Neural progenitor cell (in vitro differentiated cells): ENCODE measurements around the gene KCNAB1. TPM values are rescaled to one million over a fixed set of nuclear protein-coding genes. Genes with fewer than 3 reads are reported as not detected.
A peak's percentile ranks its signal among the peaks of the same experiment; 100 is the strongest.

Experiments used
- DNase-seq: peaks from one replicate; pipeline ENCODE4 v3.0.0-alpha.2; 2016; ENCODE audit warnings: low spot score
- H2AFZ ChIP-seq: fragments of 200-600 bp; sonication (generic); replicated peaks from 2 replicates; pipeline ENCODE4 v1.6.1; 2016; ENCODE audit warnings: antibody characterized with exemption
- H3F3A ChIP-seq: fragments of 200-600 bp; sonication (generic); 2 replicates; pipeline ENCODE4 v1.6.1; 2016; ENCODE audit warnings: antibody characterized with exemption, low read depth
- H3K27ac ChIP-seq: fragments of 200-600 bp; sonication (generic); 2 replicates; pipeline ENCODE4 v1.5.1; 2016; ENCODE audit warnings: mild to moderate bottlenecking
- H3K27me3 ChIP-seq: fragments of 200-600 bp; sonication (generic); 2 replicates; pipeline ENCODE4 v1.6.1; 2016; ENCODE audit warnings: mild to moderate bottlenecking, moderate library complexity
- H3K36me3 ChIP-seq: fragments of 200-600 bp; sonication (generic); 2 replicates; pipeline ENCODE4 v1.5.1; 2016
- H3K4me1 ChIP-seq: fragments of 200-600 bp; sonication (generic); 2 replicates; pipeline ENCODE4 v1.6.1; 2016; ENCODE audit warnings: mixed run types
- H3K4me2 ChIP-seq: fragments of 200-600 bp; sonication (generic); 2 replicates; pipeline ENCODE4 v1.6.1; 2016
- H3K4me3 ChIP-seq: fragments of 200-600 bp; sonication (generic); 2 replicates; pipeline ENCODE4 v1.5.1; 2016
- H3K79me2 ChIP-seq: fragments of 200-600 bp; sonication (generic); 2 replicates; pipeline ENCODE4 v1.6.1; 2016; ENCODE audit warnings: low read depth
- H3K9ac ChIP-seq: fragments of 200-600 bp; sonication (generic); 2 replicates; pipeline ENCODE4 v1.6.1; 2016
- H3K9me3 ChIP-seq: fragments of 200-600 bp; sonication (generic); 2 replicates; pipeline ENCODE4 v1.5.1; 2016; ENCODE audit warnings: low read depth
- H4K20me1 ChIP-seq: fragments of 200-600 bp; sonication (generic); 2 replicates; pipeline ENCODE4 v1.6.1; 2016; ENCODE audit warnings: low read depth
- H3K27ac Mint-ChIP-seq: 3 replicates; pipeline ENCODE4 v1.8.0; 2021; ENCODE audit warnings: mixed read lengths
- H3K27me3 Mint-ChIP-seq: 2 replicates; pipeline ENCODE4 v1.8.0; 2022; ENCODE audit warnings: low read depth, mild to moderate bottlenecking, inconsistent platforms, moderate library complexity, mixed read lengths; ENCODE audit not compliant: insufficient read depth
- H3K36me3 Mint-ChIP-seq: 3 replicates; pipeline ENCODE4 v1.8.0; 2021; ENCODE audit warnings: mixed read lengths
- H3K4me1 Mint-ChIP-seq: 3 replicates; pipeline ENCODE4 v1.8.0; 2021; ENCODE audit warnings: mixed read lengths
- H3K4me3 Mint-ChIP-seq: 3 replicates; pipeline ENCODE4 v1.8.0; 2021; ENCODE audit warnings: mild to moderate bottlenecking, moderate library complexity, mixed read lengths
- H3K9me3 Mint-ChIP-seq: 3 replicates; pipeline ENCODE4 v1.8.0; 2020; ENCODE audit warnings: mixed read lengths
- CTCF ChIP-seq: fragments of 200-600 bp; sonication (generic); IDR thresholded peaks from 2 replicates; pipeline ENCODE4 v1.5.1; 2017; ENCODE audit warnings: antibody characterized with exemption, mild to moderate bottlenecking
- EZH2 ChIP-seq: fragments of 200-600 bp; sonication (generic); IDR thresholded peaks from 2 replicates; pipeline ENCODE4 v1.6.1; 2017; ENCODE audit warnings: antibody characterized with exemption, mild to moderate bottlenecking, moderate library complexity
- EZH2phosphoT487 ChIP-seq: fragments of 200-600 bp; sonication (generic); IDR thresholded peaks from 2 replicates; pipeline ENCODE4 v1.6.1; 2017; ENCODE audit warnings: antibody characterized with exemption
- total RNA-seq: library from RNA; depleted of rRNA; stranded (reverse); fragments of >200 nt; gene quantifications from 2 replicates; pipeline ENCODE4 v1.2.3, GENCODE V29; 2015; ENCODE audit warnings: low replicate concordance

The KCNAB1 gene
- total RNA-seq, 1 donor from 2014 or later = 0.24 TPM

DNA sequence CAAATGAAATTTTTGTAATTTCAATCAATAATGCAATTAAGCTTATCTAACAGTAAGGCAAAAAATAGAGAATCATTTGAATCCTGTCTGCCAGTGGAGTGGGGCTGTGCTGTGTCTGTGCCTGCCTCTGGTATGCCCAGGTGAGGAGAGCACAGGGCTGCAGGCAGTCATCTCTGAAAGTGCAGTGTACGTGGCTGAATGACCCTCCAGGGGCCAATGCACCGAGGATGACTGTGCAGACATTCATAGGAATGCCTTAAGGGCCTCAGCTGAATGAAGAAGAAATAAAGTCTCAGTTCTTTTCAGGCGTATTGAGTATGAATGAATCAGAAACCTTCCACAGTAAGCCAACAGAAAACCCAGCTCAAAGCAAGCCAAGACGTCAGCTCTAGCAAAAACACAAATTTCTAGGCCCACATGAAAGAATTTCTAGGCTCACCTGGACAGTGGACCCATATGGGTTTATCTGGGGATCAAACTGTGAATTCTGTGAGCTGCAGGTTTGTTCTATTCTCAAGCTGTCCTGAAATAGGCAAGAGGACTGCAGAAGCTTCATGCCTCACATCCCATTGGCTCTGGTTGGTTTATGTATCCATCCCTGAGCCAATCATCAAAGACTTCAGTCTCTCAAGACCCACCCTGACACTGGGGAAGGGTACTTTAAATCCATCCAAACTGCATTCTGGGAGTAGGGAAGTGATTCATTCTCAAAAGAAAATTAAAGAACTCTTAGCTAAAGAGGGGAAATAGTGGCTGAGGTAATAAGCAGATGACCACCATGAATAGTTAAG is 311.2 kb downstream of the KCNAB1 start:
- Histone ChIP-seq H3K27me3 (no peaks in the 10 kb centered on the region), H3K79me2 (no peaks in the 10 kb centered on the region), H3K27ac (no peak overlapping the region), H3K36me3 (no peaks in the 10 kb centered on the region), H3F3A (no peaks in the 10 kb centered on the region), H3K4me1 (no peaks in the 10 kb centered on the region), H3K4me2 (no peak overlapping the region), H3K9ac (no peak overlapping the region), H3K9me3 (no peaks in the 10 kb centered on the region), H2AFZ (no peak overlapping the region), H3K4me3 (no peak overlapping the region), H4K20me1 (no peaks in the 10 kb centered on the region)
- H3K27me3 Mint-ChIP-seq = peaks cover 9% of the 10 kb centered on the region
- TF ChIP-seq EZH2 (no peak), EZH2phosphoT487 (no peak), CTCF (no peak)
- no peak overlapping the region for H3K27ac Mint-ChIP-seq
- no peak overlapping the region for H3K4me3 Mint-ChIP-seq
- no peaks in the 10 kb centered on the region for H3K36me3 Mint-ChIP-seq
- H3K4me1 Mint-ChIP-seq = peaks cover 2% of the 10 kb centered on the region
- no peak for DNase-seq
- H3K9me3 Mint-ChIP-seq = no peaks in the 10 kb centered on the region

DNA sequence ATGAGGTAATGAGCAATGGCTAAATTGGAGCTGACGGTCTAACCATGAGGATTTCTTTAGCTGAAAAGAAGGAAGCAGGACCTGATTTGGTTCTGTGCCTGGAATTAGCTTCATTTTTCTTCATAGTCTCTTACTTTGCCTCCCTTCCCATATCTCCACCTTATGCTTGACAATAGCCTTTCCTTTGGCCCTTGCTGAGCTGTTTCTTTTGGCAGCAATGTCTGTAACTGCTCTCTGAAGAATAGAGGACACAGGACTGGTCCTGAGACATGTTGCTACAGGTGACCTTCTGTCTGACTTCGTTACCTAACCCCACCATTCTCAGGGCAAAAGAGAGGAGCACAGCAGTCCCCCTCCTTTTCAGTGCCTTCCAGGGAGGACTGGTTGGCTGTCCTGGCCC is 312.2 kb downstream of the KCNAB1 start:
- no peak overlapping the region for H3K4me3 ChIP-seq
- H3K27me3 Mint-ChIP-seq = peaks cover 10% of the 10 kb centered on the region
- no peaks in the 10 kb centered on the region for H3K79me2 ChIP-seq
- no peaks in the 10 kb centered on the region for H4K20me1 ChIP-seq
- no peaks in the 10 kb centered on the region for H3K36me3 ChIP-seq
- no peaks in the 10 kb centered on the region for H3F3A ChIP-seq
- H3K9me3 Mint-ChIP-seq = peaks cover 2% of the 10 kb centered on the region
- no peaks in the 10 kb centered on the region for H3K4me1 ChIP-seq
- no peak overlapping the region for H3K4me3 Mint-ChIP-seq
- H3K36me3 Mint-ChIP-seq = no peaks in the 10 kb centered on the region
- no peak overlapping the region for H3K27ac Mint-ChIP-seq
- no peak overlapping the region for H3K4me2 ChIP-seq
- no peak for TF ChIP-seq EZH2
- TF ChIP-seq CTCF = no peak
- TF ChIP-seq EZH2phosphoT487 = no peak
- H3K4me1 Mint-ChIP-seq = no peaks in the 10 kb centered on the region
- H2AFZ ChIP-seq = peak overlapping the region; percentile 5
- DNase-seq = no peak
- H3K27me3 ChIP-seq = no peaks in the 10 kb centered on the region
- H3K27ac ChIP-seq = no peak overlapping the region
- no peak overlapping the region for H3K9ac ChIP-seq
- no peaks in the 10 kb centered on the region for H3K9me3 ChIP-seq

DNA sequence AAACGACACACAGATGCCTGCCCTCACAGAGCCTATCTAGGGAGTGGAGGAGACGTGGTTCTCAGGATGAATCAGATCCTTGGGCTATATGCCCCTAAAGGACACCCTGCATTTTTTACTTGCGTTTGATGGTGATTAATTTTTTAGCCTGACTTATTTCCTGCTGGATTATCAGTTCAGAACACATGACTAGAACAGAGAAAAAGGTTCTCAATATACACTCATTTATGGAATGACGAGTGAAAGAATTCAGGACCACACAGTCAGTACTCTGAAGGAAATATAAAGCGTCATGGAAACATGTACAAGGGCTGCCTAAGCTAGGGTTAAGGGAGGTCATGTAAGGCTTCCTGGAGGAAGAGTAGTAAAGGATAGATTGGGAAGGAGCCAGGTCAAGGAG is 312.8 kb downstream of the KCNAB1 start:
- DNase-seq = no peak
- H3K4me1 Mint-ChIP-seq = no peaks in the 10 kb centered on the region
- no peaks in the 10 kb centered on the region for H3K36me3 Mint-ChIP-seq
- peaks cover 10% of the 10 kb centered on the region for H3K27me3 Mint-ChIP-seq
- Histone ChIP-seq H3K27me3 (no peaks in the 10 kb centered on the region), H3K9ac (no peak overlapping the region), H3K9me3 (no peaks in the 10 kb centered on the region), H3K4me3 (no peak overlapping the region), H3K27ac (no peak overlapping the region), H4K20me1 (no peaks in the 10 kb centered on the region), H3K4me1 (no peaks in the 10 kb centered on the region), H3K79me2 (no peaks in the 10 kb centered on the region), H3K4me2 (no peak overlapping the region), H3K36me3 (no peaks in the 10 kb centered on the region), H2AFZ (peak overlapping the region; percentile 5), H3F3A (no peaks in the 10 kb centered on the region)
- H3K27ac Mint-ChIP-seq = no peak overlapping the region
- H3K9me3 Mint-ChIP-seq = peaks cover 2% of the 10 kb centered on the region
- TF ChIP-seq CTCF = no peak
- TF ChIP-seq EZH2phosphoT487 = no peak
- no peak for TF ChIP-seq EZH2
- H3K4me3 Mint-ChIP-seq = no peak overlapping the region
